ENCODE data around the gene AHDC1. TPM values are rescaled to one million over a fixed set of nuclear protein-coding genes. Genes with fewer than 3 reads are reported as not detected.

AHDC1 gene
- total and polyA plus RNA-seq, 9 of the 15 experiments (the other 6 are each of a cell fraction or from before 2014, with no cell fraction given): 0.21 to 36.4 (median 4.7) TPM

- TF ChIP-seq HNRNPH1 (optimal IDR thresholded peaks at IDR 0.05; ENCODE audit: low read depth, low read length) (no peak), KLF16 (IDR thresholded peaks at IDR 0.05) (no peak), ASH1L (IDR thresholded peaks at IDR 0.05; ENCODE audit: borderline replicate concordance, low read depth, partially characterized antibody) (no peak), ETV5 (CRISPR knock-in tag; IDR thresholded peaks at IDR 0.05; ENCODE audit: low read depth) (peak; percentile 77), JUNB (CRISPR knock-in tag; conservative IDR thresholded peaks at IDR 0.05) (no peak), ZSCAN32 (CRISPR knock-in tag; IDR thresholded peaks at IDR 0.05) (no peak), ZNF583 (CRISPR knock-in tag; IDR thresholded peaks at IDR 0.05) (no peak), HNRNPL (IDR thresholded peaks at IDR 0.05; ENCODE audit: low read depth, low read length) (no peak), ZNF175 (CRISPR knock-in tag; IDR thresholded peaks at IDR 0.05; ENCODE audit: low read depth) (no peak), ZBTB8A (IDR thresholded peaks at IDR 0.05; ENCODE audit: partially characterized antibody) (no peak), ADNP (tag; IDR thresholded peaks at IDR 0.05) (no peak), KAT7 (CRISPR knock-in tag; IDR thresholded peaks at IDR 0.05; ENCODE audit: borderline replicate concordance) (no peak), POLR2H (tag; IDR thresholded peaks at IDR 0.05; ENCODE audit: low read depth) (no peak), NR1H2 (CRISPR knock-in tag; IDR thresholded peaks at IDR 0.05) (no peak), HDAC3 (IDR thresholded peaks at IDR 0.05; ENCODE audit: borderline replicate concordance, partially characterized antibody) (no peak), NELFE (IDR thresholded peaks at IDR 0.05; ENCODE audit: insufficient read depth, insufficient read length) (no peak), ZNF407 (IDR thresholded peaks at IDR 0.05; ENCODE audit: low read depth) (no peak), FOSL1 (tag; conservative IDR thresholded peaks at IDR 0.05) (peak; percentile 85), PTBP1 (IDR thresholded peaks at IDR 0.05; ENCODE audit: low read depth, low read length) (no peak), SREBF2 (CRISPR knock-in tag; IDR thresholded peaks at IDR 0.05) (no peak), ZNF124 (CRISPR knock-in tag; IDR thresholded peaks at IDR 0.05) (no peak), ETV1 (tag; conservative IDR thresholded peaks at IDR 0.05; ENCODE audit: low read depth) (no peak), CHD4 (IDR thresholded peaks at IDR 0.05; ENCODE audit: insufficient read depth, insufficient replicate concordance, low read depth, low read length, poor library complexity, severe bottlenecking) (no peak), CBFA2T3 (IDR thresholded peaks at IDR 0.05) (peak; percentile 40; the same call in 1 of the 2 replicates)
These were observed 65.2 kb downstream of the AHDC1 start (continued) for GRCh38 chr1:27538793-27539192.

Measured in K562 (cell line).